ENCODE measurements around the gene HOXB1. TPM values are rescaled to one million over a fixed set of nuclear protein-coding genes. Genes with fewer than 3 reads are reported as not detected.

The HOXB1 gene
- polyA plus RNA-seq, 1 of the 3 experiments (the other 2 are of a cell fraction) = not detected

- no peak overlapping the region for H3K27ac ChIP-seq (ENCODE audit: low read depth in 2 of 2, low read length in 1 of 2)
- CTCF ChIA-PET = interaction anchor here (0.7 kb wide), 1 partner anchor 9 kb away, joined by 3 read pairs; no protein-coding TSS in a partner anchor
Observed at GRCh38 chr17:48510761-48511604, 19.8 kb downstream of the HOXB1 start.

GRCh38 chr17:48510381-48510760 is 20.4 kb downstream of the HOXB1 start:
- WGBS (ENCODE audit: low lambda C conversion rate) = 37% methylated on average over 2 of the region's 2 CpGs
- no peaks in the 10 kb centered on the region for H4K20me1 ChIP-seq (ENCODE audit: insufficient read depth)
- CTCF ChIA-PET = no interaction called here
- TF ChIP-seq ELF1 (IDR thresholded peaks at IDR 0.05) = no peak
- TF ChIP-seq FOXM1 (IDR thresholded peaks at IDR 0.05; ENCODE audit: low read depth) = no peak
- TF ChIP-seq TEAD4 (IDR thresholded peaks at IDR 0.05; ENCODE audit: borderline replicate concordance, insufficient read depth) = no peak
- TF ChIP-seq TCF12 (IDR thresholded peaks at IDR 0.05) = no peak
- TF ChIP-seq RAD21 (IDR thresholded peaks at IDR 0.05; ENCODE audit: low read length) = no peak
- TF ChIP-seq ZBTB33 (IDR thresholded peaks at IDR 0.05; ENCODE audit: borderline replicate concordance, low read depth) = no peak
- no peak for TF ChIP-seq RFX5 (IDR thresholded peaks at IDR 0.05; ENCODE audit: low read length)
- TF ChIP-seq REST (IDR thresholded peaks at IDR 0.05; ENCODE audit: low read depth, low read length) = no peak
- TF ChIP-seq MEF2A (IDR thresholded peaks at IDR 0.05; ENCODE audit: borderline replicate concordance, low read depth) = no peak
- TF ChIP-seq USF1 (IDR thresholded peaks at IDR 0.05; ENCODE audit: borderline replicate concordance, low read depth) = no peak
- TF ChIP-seq IRF3 (IDR thresholded peaks at IDR 0.05; ENCODE audit: low read depth, low read length) = no peak
- TF ChIP-seq FOSL2 (IDR thresholded peaks at IDR 0.05; ENCODE audit: borderline replicate concordance, low read depth) = no peak
- TF ChIP-seq NFIC (IDR thresholded peaks at IDR 0.05; ENCODE audit: borderline replicate concordance) = no peak
- TF ChIP-seq PBX3 (IDR thresholded peaks at IDR 0.05) = no peak

More at GRCh38 chr17:48510761-48511604, 19.8 kb downstream of the HOXB1 start:
- Histone ChIP-seq H3K36me3 (replicated peaks in 1 of 2; ENCODE audit: control insufficient read depth in 1 of 2, insufficient read depth in 2 of 2, low read length in 1 of 2) (no peaks in the 10 kb centered on the region), H4K20me1 (ENCODE audit: insufficient read depth) (no peaks in the 10 kb centered on the region), H3K4me1 (ENCODE audit: control insufficient read depth in 1 of 2, insufficient read depth in 2 of 2, low read depth in 1 of 2, low read length in 1 of 2) (no peaks in the 10 kb centered on the region), H3K79me2 (ENCODE audit: insufficient read depth) (no peaks in the 10 kb centered on the region), H3K9me2 (no peaks in the 10 kb centered on the region), H3K9me3 (no peaks in the 10 kb centered on the region), H3K27me3 (ENCODE audit: insufficient read depth) (peaks cover 81% of the 10 kb centered on the region), H2AFZ (ENCODE audit: low read depth) (no peak overlapping the region), H3K4me2 (no peak overlapping the region), H3F3A (replicated peaks; ENCODE audit: insufficient read depth) (no peaks in the 10 kb centered on the region), H3K4me3 (ENCODE audit: low read depth in 2 of 2, low read length in 1 of 2) (no peak overlapping the region), H3K9ac (no peak overlapping the region)
- TF ChIP-seq FOSL2 (IDR thresholded peaks at IDR 0.05; ENCODE audit: borderline replicate concordance, low read depth) (no peak), USF1 (IDR thresholded peaks at IDR 0.05; ENCODE audit: borderline replicate concordance, low read depth) (no peak), JUND (IDR thresholded peaks at IDR 0.05) (no peak), RXRA (IDR thresholded peaks at IDR 0.05; ENCODE audit: borderline replicate concordance, low read depth) (no peak)
- no peak for DNase-seq
- POLR2A ChIA-PET = no interaction called here
- 22% methylated on average over 7 of the region's 7 CpGs for WGBS (ENCODE audit: low lambda C conversion rate)

More at GRCh38 chr17:48510381-48510760, 20.4 kb downstream of the HOXB1 start:
- POLR2A ChIA-PET = no interaction called here
- peaks cover 75% of the 10 kb centered on the region for H3K27me3 ChIP-seq (ENCODE audit: insufficient read depth)
- no peak for DNase-seq
- no peaks in the 10 kb centered on the region for H3K4me1 ChIP-seq (ENCODE audit: control insufficient read depth in 1 of 2, insufficient read depth in 2 of 2, low read depth in 1 of 2, low read length in 1 of 2)
- H3F3A ChIP-seq (replicated peaks; ENCODE audit: insufficient read depth) = no peaks in the 10 kb centered on the region
- H3K27ac ChIP-seq (ENCODE audit: low read depth in 2 of 2, low read length in 1 of 2) = no peak overlapping the region
- no peak overlapping the region for H3K4me3 ChIP-seq (ENCODE audit: low read depth in 2 of 2, low read length in 1 of 2)
- H3K9ac ChIP-seq = no peak overlapping the region
- H3K36me3 ChIP-seq (replicated peaks in 1 of 2; ENCODE audit: control insufficient read depth in 1 of 2, insufficient read depth in 2 of 2, low read length in 1 of 2) = no peaks in the 10 kb centered on the region
- H3K79me2 ChIP-seq (ENCODE audit: insufficient read depth) = no peaks in the 10 kb centered on the region
- no peaks in the 10 kb centered on the region for H3K9me2 ChIP-seq
- no peak overlapping the region for H3K4me2 ChIP-seq
- H2AFZ ChIP-seq (ENCODE audit: low read depth) = no peak overlapping the region
- no peaks in the 10 kb centered on the region for H3K9me3 ChIP-seq

Data from SK-N-SH (cell line).